DND-41 (cell line): ENCODE results near the gene KNTC1.

Experiments used
- ATAC-seq: fragments of 200-7000 bp; cut with Tn5 transposase; 3 replicates; pipeline ENCODE4 v1.9.1; 2021; ENCODE audit warnings: low read depth; ENCODE audit not compliant: insufficient read depth
- DNase-seq: peaks from one replicate; pipeline ENCODE4 v3.0.0-alpha.2; 2020
- H2AFZ ChIP-seq: 2 replicates; pipeline ENCODE4 v1.6.0; 2012; ENCODE audit warnings: low read depth, low read length
- H3K27ac ChIP-seq: 2 replicates; pipeline ENCODE4 v1.5.1; 2012; ENCODE audit warnings: low read length, inconsistent platforms
- H3K27me3 ChIP-seq: fragments of 200-600 bp; sonication (generic); 2 replicates; pipeline ENCODE4 v1.6.0; 2012; ENCODE audit warnings: low read length, mild to moderate bottlenecking, inconsistent platforms; ENCODE audit not compliant: insufficient read depth, poor library complexity
- H3K36me3 ChIP-seq: 2 replicates; pipeline ENCODE4 v1.5.1; 2012; ENCODE audit warnings: low read length, inconsistent platforms; ENCODE audit not compliant: insufficient read depth
- H3K4me1 ChIP-seq: 2 replicates; pipeline ENCODE4 v1.5.1; 2012; ENCODE audit warnings: mild to moderate bottlenecking, low read length; ENCODE audit not compliant: insufficient read depth
- H3K4me2 ChIP-seq: 2 replicates; pipeline ENCODE4 v1.6.0; 2012; ENCODE audit warnings: mild to moderate bottlenecking, moderate library complexity, low read length, inconsistent platforms; ENCODE audit not compliant: insufficient read depth
- H3K4me3 ChIP-seq, 2 experiments: fragments of 200-600 bp in 1 of 2; shearing (Covaris generic) in 1 of 2; 2 replicates each; pipeline ENCODE4 v1.5.1; 2012 to 2016; ENCODE audit warnings: inconsistent platforms in 2 of 2, low read length in 2 of 2, mild to moderate bottlenecking in 2 of 2, low read depth in 1 of 2, moderate library complexity in 1 of 2
- H3K79me2 ChIP-seq: 2 replicates; pipeline ENCODE4 v1.6.0; 2012; ENCODE audit warnings: low read length, inconsistent platforms; ENCODE audit not compliant: insufficient read depth
- H3K9ac ChIP-seq: 2 replicates; pipeline ENCODE4 v1.6.0; 2012; ENCODE audit warnings: low read depth, mild to moderate bottlenecking, inconsistent platforms, low read length, moderate library complexity
- H3K9me3 ChIP-seq: 2 replicates; pipeline ENCODE4 v1.5.1; 2012; ENCODE audit warnings: low read length, moderate library complexity, mild to moderate bottlenecking, inconsistent platforms; ENCODE audit not compliant: insufficient read depth, severe bottlenecking
- H4K20me1 ChIP-seq: 2 replicates; pipeline ENCODE4 v1.6.0; 2012; ENCODE audit warnings: low read length; ENCODE audit not compliant: insufficient read depth
- EZH2 ChIP-seq: IDR thresholded peaks from 3 replicates; pipeline ENCODE4 v1.6.1; 2012; ENCODE audit warnings: borderline replicate concordance, low read depth, mild to moderate bottlenecking, moderate library complexity, low read length, inconsistent platforms; ENCODE audit not compliant: severe bottlenecking
- TF ChIP-seq, protein P1 (sequence below): IDR thresholded peaks from 2 replicates; pipeline ENCODE4 v1.5.1; 2012; ENCODE audit warnings: borderline replicate concordance, low read length, moderate library complexity, mild to moderate bottlenecking; ENCODE audit not compliant: poor library complexity, severe bottlenecking; ENCODE audit errors: extremely low read depth

KNTC1 gene

DNA sequence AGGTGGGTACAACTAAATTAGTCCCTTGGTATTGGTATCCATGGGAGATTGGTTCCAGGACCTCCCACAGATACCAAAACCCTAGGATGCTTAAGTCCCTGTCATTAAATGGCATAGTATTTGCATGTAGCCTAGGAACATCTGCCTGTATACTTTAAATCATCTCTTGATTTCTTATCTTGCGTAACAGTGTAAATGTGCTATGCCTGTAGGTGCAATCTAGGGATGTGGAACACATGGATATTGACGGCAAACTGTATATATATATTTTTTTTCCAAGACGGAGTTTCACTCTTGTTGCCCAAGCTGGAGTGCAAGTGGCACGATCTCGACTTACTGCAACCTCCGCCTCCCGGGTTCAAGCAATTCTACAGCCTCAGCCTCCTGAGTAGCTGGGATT lies 1.5 kb downstream of the KNTC1 start:
- peaks cover 66% of the 10 kb centered on the region for H3K36me3 ChIP-seq
- peaks cover 17% of the 10 kb centered on the region for H4K20me1 ChIP-seq
- TF ChIP-seq EZH2, result no peak
- TF ChIP-seq, protein P1, sequence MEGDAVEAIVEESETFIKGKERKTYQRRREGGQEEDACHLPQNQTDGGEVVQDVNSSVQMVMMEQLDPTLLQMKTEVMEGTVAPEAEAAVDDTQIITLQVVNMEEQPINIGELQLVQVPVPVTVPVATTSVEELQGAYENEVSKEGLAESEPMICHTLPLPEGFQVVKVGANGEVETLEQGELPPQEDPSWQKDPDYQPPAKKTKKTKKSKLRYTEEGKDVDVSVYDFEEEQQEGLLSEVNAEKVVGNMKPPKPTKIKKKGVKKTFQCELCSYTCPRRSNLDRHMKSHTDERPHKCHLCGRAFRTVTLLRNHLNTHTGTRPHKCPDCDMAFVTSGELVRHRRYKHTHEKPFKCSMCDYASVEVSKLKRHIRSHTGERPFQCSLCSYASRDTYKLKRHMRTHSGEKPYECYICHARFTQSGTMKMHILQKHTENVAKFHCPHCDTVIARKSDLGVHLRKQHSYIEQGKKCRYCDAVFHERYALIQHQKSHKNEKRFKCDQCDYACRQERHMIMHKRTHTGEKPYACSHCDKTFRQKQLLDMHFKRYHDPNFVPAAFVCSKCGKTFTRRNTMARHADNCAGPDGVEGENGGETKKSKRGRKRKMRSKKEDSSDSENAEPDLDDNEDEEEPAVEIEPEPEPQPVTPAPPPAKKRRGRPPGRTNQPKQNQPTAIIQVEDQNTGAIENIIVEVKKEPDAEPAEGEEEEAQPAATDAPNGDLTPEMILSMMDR, result no peak
- peaks cover 94% of the 10 kb centered on the region for H3K79me2 ChIP-seq
- ATAC-seq (no peak), DNase-seq (no peak)
- peak overlapping the region; percentile 71 to 81; a peak in 3 of 4 replicates for H3K4me3 ChIP-seq
- peaks cover 44% of the 10 kb centered on the region for H3K4me1 ChIP-seq
- H3K27me3 ChIP-seq, result no peaks in the 10 kb centered on the region
- peak overlapping the region; percentile 97; the same call in 1 of the 2 replicates for H3K27ac ChIP-seq
- no peaks in the 10 kb centered on the region for H3K9me3 ChIP-seq
- peak overlapping the region; percentile 67 for H3K4me2 ChIP-seq
- peak overlapping the region; percentile 76 for H3K9ac ChIP-seq
- H2AFZ ChIP-seq, result no peak overlapping the region

DNA sequence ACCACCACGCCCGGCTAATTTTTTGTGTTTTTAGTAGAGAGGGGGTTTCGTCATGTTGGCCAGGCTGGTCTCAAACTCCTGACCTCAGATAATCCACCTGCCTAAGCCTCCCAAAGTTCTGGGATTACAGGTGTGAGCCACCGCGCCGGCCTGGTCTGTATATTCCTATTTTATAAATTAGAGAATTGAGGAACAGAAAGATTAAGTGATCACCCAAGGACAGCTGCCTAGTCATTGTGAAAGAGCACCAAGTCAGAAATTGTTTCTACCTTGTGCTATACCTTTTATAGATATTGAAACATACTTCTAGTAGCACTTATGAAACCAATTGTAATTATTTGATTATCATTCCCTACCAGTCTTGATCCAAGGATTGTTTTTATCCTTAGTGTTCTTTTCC lies 1.9 kb downstream of the KNTC1 start:
- H3K4me3 ChIP-seq, result 0 out of 4 replicates have a peak overlapping the region, but pooled peaks of 1 of the 2 experiments have one; percentile 81
- H3K9me3 ChIP-seq, result no peaks in the 10 kb centered on the region
- H4K20me1 ChIP-seq, result peaks cover 13% of the 10 kb centered on the region
- ATAC-seq (no peak), DNase-seq (no peak)
- no peaks in the 10 kb centered on the region for H3K27me3 ChIP-seq
- TF ChIP-seq, protein P1, result no peak
- no peak for TF ChIP-seq EZH2
- peaks cover 94% of the 10 kb centered on the region for H3K79me2 ChIP-seq
- H3K9ac ChIP-seq, result peak overlapping the region; percentile 76
- no peak overlapping the region for H3K27ac ChIP-seq
- H3K4me2 ChIP-seq, result peak overlapping the region; percentile 67; the same call in 1 of the 2 replicates
- no peak overlapping the region for H2AFZ ChIP-seq
- peaks cover 66% of the 10 kb centered on the region for H3K36me3 ChIP-seq
- peaks cover 40% of the 10 kb centered on the region for H3K4me1 ChIP-seq

DNA sequence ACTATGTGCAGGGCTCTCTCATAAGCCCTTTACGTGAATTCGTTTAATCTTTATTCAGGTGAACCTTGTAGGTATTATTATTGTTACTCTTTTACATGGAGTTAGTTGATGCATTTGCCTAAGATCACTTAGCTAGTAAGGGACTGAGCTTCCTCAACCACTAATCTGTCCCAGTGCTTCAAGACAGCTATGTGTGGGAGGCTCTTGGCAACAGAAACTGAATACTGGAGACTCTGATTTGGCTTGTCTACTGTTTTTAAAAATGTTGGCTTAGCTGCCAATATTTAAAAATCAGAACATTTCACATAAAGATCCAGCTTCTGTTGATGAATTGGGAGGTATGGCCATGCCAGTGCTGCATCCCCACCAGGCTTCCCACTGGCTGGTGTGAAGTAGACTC lies 6.8 kb downstream of the KNTC1 start:
- no peaks in the 10 kb centered on the region for H3K27me3 ChIP-seq
- H3K79me2 ChIP-seq, result peaks cover 63% of the 10 kb centered on the region
- no peaks in the 10 kb centered on the region for H3K9me3 ChIP-seq
- H3K36me3 ChIP-seq, result peaks cover 91% of the 10 kb centered on the region
- H2AFZ ChIP-seq, result no peak overlapping the region
- H3K4me2 ChIP-seq, result no peak overlapping the region
- no peak overlapping the region for H3K27ac ChIP-seq
- no peak for ATAC-seq
- H3K9ac ChIP-seq, result no peak overlapping the region
- no peak for TF ChIP-seq EZH2
- TF ChIP-seq, protein P1, result no peak
- no peaks in the 10 kb centered on the region; the same call in 1 of the 2 replicates for H4K20me1 ChIP-seq
- peaks cover 13% of the 10 kb centered on the region for H3K4me1 ChIP-seq
- DNase-seq, result no peak
- no peak overlapping the region for H3K4me3 ChIP-seq
